Left forelimb (tissue), 1 donor: ENCODE measurements around the gene ZNF718.
"Not testable (repeated sequence)": the region's sequence is repeated elsewhere in the genome, so short reads cannot be mapped to it uniquely, and the experiment has no call there.

ENCODE experiments used
- DNase-seq: peaks from one replicate; pipeline ENCODE4 v3.0.0-alpha.2; 2018; ENCODE audit warnings: low spot score

ZNF718 gene

DNA sequence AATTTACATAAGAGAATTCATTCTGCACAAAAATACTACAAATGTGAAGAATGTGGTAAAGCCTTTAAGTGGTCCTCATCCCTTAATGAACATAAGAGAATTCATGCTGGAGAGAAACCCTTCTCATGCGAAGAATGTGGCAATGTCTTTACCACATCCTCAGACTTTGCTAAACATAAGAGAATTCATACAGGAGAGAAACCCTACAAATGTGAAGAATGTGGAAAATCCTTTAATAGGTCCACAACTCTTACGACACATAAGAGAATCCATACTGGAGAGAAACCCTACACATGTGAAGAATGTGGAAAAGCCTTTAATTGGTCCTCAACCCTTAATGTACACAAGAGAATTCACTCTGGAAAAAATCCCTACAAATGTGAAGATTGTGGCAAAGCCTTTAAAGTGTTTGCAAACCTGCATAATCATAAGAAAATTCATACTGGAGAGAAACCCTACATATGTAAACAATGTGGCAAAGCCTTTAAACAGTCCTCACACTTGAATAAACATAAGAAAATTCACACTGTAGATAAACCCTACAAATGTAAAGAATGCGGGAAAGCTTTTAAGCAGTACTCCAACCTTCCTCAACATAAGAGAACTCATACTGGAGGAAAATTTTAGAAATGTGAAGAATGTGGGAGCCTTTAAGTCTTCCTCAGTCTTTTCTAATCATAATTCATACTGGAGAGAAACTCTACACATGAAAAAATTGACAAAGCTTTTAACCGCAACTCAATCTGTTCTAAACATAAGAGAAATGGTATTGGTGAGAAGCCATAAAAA, 37.4 kb downstream of the ZNF718 start:
- no peak for DNase-seq

DNA sequence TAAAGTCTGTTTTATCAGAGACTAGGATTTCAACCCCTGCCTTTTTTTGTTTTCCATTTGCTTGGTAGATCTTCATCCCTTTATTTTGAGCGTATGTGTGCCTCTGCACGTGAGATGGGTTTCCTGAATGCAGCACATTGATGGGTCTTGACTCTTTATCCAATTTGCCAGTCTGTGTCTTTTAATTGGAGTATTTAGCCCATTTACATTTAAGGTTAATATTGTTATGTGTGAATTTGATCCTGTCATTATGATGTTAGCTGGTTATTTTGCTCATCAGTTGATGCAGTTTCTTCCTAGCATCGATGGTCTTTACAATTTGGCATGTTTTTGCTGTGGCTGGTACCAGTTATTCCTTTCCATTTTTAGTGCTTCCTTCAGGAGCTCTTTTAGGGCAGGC, 45.3 kb downstream of the ZNF718 start:
- not testable (repeated sequence) for DNase-seq

DNA sequence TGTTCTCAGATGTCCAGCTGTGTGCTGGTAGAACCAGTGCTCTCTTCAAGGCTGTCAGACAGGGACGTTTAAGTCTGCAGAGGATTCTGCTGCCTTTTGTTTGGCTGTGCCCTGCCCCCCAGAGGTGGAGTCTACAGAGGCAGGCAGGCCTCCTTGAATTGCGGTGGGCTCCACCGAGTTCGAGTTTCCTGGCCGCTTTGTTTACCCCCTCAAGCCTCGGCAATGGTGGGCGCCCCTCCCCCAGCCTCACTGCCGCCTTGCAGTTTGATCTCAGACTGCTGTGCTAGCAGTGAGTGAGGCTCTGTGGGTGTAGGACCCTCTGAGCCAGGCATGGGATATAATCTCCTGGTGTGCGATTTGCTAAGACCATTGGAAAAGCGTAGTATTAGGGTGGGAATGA, 47.0 kb downstream of the ZNF718 start:
- DNase-seq, result not testable (repeated sequence)

DNA sequence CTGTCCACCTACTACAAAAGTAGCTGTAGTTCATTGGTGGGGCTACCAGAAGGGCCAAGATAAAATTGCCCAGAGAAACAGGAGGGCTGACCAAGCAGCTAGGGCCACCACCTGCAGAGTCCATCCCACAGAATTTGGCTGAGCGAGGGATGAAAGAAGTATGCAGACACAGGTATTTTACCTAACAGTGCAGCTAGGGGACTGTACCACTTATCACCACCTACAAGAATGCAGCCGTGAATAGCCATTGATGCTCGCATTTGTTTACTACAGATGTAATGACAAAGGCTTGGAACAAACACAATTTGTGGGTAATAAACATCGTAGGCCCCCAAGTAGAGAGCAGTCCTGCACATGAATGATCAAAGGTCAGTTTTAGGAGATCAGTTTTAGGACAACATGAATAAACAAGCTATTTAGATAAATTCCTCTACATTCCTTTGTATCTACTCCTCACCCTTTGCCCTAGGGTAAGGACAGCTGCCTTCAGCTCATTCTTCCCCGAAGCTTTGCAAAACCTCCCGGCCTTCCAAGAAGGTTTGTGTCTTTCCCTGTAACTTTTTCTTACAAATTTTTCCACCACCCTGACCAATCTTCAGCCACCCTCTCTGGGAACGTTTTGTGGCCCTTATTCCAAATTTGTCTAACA, 49.5 kb downstream of the ZNF718 start:
- DNase-seq, result no peak

DNA sequence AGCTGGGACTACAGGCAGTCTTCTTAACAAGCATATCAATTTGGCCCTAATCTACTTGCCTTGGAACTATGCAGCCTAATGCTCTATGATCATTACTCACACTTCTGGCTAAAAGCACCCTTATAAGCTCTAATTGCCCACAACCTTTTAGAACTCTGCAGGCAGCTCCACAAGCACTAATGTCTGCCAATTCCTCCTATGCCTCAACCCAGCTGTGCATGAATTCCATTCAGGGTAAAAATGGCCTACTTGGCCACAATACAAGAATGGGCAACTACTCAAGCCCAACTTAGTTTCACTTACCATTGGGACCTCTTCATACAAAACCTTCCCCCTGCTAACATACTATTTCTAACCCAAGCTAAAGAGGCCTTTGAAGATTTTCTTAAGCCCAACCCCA, 51.7 kb downstream of the ZNF718 start:
- DNase-seq, result no peak

DNA sequence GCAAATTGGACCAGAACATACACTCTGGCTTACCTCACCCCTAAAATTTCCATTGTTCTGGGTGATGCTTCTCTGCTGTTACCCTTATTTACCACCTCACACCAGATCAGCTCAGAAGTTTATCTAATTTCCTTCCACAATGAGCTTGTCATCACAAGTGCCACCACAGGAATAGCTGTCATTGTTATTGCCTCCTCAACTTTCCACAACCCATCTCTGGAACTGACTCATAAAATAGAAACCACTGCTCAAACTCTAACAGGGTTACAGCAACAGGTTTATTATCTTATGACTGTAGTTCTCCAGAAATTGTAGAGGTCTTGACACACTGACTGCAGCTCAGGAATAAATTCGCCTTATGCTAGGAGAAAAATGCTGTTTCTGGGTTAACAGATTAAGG, 52.7 kb downstream of the ZNF718 start:
- no peak for DNase-seq

DNA sequence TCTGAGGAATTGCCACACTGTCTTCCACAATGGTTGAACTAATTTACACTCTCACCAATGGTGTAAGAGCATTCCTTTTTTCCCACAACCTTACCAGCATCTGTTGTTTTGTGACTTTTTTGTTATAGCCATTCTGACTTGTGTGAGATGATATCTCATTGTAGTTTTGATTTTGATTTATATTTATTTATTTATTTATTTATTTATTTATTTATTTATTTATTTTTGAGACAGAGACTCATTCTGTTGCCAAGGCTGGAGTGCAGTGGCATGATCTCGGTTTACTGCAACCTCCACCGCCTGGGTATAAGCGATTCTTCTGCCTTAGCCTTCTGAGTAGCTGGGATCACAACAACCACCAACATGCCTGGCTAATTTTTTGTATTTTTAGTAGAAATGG, 57.9 kb downstream of the ZNF718 start:
- DNase-seq, result not testable (repeated sequence)

DNA sequence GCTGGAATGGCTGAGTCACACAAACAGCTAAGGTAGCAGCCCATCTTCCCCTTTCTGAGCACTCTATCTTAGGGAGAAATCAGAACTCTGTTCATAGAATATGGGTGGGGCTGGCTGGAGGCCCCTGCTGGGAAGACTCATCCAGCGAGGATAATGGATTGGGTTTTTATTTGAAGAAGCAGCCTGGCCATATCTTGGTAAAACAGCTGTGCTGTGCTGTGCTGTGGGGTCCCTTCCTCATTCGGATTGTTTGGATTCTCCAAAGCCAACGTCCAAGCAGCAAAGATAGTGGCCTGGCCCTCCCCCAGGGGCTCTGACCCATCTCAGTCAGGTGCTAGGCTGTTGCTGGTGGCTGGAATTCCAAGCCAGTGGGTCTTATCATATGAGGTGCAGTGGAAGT, 63.8 kb downstream of the ZNF718 start:
- no peak for DNase-seq

DNA sequence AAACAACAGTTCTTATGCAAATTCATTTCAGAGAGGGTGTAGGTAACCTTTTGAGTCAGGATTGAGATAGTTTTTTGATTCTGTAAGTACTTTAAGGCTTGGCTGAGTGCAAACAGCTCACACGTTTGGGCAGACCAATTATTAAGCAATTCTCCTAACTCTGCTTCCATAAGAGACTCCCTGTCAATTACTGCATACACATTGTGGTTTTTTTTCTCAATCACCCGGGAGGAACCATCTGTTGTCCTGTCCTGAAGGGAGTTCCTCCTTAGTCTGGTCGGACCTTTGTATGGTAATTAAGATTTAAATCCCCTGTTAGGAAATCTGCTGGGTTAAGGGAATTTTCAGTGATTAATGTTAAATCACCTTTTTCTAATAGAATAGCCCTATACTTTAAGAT, 70.9 kb downstream of the ZNF718 start:
- DNase-seq, result not testable (repeated sequence)

DNA sequence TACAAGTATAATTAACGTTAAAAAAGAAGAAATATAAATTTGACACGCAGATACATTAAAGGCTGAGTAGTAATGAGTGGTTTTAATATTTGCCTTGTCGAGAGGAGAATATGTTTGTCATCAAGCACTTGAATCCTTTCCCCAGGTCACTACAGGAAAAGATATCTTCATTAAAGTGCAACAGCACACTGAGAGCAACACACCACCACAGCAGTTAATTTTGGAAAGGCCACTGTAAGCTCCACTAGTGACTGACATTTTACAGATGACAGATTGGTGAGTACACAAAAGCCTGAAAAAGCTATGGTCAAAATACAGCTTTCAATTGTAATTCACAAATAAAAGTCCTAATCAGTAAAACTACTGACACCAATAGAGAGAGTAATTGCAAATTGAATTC, 76.6 kb downstream of the ZNF718 start:
- no peak for DNase-seq

DNA sequence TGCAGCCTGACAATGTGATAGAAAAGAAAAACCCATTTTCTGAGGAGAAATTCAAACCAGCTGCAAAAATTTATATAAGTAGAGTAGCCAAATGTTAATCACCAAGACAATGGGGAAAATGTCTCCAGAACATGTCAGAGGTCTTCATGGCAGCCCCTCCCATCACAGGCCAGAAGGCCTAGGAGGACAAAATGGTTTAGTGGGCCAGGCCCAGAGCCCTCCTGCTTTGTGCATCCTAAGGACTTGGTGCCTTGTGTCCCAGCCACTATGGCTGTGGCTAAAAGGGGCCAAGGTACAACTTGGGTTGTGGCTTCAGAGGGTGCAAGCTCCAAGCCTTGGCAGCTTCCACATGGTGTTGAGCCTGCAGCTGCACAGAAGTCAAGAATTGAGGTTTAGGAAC, 78.5 kb downstream of the ZNF718 start:
- DNase-seq, result not testable (repeated sequence)

DNA sequence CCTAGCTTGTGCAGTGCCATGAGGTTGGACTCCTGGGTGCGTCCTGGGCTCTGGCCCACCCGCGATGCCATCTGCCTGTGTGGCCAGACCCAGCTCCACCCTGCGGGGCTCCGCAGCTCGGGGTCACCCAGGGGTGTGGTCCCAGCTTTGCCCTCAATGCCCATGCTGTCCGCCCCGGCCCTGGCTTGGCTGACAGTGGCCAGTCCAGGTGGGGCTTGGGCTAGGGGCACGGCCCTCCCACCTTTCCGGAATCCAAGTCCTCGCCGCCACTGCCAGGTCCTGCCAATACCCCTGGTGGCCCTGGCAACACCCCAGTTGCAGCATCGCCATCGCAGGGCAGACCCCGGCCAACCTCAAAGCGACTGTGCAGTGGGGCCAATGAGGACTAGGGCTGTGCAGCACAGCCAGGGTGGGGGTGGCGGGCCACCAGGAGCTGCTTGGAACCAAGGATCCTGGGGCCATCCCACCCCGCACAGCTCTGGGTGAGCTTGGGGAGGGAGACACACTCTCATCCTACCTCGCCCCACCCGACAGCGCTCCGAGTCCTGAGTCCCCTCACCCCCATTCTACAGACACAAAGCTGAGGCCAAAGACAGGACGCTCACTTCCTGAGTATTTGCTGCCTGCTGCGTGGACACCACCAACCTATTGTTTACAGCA, 80.9 kb downstream of the ZNF718 start:
- DNase-seq, result no peak

DNA sequence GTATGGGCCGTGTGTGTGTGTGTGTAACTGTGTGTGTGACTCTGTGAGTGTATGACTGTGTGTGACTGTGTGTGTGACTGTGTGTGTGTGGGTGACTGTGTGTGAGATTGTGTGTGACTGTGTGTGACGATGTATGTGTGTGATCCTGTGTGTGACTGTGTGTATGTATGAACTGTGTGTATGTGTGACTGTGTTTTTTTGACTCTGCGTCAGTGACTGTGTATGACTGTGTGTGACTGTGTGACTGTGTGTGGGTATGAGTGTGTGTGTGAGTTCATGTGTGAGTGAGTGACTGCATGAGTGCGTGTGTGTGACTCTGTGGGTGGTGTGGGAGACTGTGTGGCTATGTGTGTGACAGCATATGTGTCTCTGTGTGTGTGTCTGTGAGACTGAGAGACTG, 81.8 kb downstream of the ZNF718 start:
- no peak for DNase-seq

DNA sequence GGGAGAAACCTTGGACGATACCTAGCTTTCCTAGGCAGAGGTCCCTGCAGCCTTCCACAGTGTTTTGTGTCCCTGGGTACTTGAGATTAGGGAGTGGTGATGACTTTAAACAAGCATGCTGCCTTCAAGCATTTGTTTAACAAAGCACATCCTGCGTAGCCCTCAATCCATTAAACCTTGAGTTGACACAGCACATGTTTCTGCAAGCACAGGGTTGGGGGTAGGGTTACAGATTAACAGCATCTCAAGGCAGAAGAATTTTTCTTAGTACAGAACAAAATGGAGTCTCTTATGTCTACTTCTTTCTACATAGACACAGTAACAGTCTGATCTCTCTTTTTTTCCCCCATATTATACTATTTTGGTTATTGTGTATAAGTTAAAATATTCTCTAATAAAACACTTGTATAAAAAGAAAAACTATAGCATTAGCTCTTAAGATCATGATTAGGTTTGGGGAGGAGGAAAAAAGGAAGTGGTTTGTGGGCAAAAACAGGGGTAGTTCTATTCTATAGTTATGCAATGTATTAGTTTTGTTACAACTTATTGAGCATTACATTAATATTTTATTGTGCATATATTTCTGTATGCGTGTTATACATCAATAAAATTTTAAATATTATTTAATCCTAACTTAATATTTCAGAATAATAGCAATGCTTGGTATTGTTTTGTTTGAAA, 84.3 kb downstream of the ZNF718 start:
- not testable (repeated sequence) for DNase-seq

DNA sequence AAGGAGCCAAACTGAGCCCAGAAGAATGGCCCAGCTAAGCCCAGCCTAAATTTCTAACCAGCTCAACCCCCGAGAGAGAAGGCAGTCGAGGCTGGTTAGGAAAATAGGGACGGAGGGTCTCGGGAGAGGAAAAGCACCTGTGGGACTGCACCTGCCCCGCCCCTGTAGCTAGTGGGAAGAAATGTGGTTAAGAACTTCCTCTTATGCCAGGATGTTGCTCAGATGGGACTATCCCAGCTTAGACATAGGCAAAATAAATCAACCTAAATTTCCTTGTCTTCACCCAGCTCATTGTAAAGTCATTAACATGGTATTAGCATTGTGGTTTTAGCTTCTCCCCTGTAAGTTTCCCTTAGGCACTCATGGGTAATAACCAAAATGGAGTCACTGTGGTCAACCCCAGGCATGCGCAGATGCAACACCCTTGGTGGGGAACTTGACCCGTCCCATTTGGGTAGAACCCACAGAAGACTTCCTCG, 86.8 kb downstream of the ZNF718 start:
- DNase-seq, result no peak

DNA sequence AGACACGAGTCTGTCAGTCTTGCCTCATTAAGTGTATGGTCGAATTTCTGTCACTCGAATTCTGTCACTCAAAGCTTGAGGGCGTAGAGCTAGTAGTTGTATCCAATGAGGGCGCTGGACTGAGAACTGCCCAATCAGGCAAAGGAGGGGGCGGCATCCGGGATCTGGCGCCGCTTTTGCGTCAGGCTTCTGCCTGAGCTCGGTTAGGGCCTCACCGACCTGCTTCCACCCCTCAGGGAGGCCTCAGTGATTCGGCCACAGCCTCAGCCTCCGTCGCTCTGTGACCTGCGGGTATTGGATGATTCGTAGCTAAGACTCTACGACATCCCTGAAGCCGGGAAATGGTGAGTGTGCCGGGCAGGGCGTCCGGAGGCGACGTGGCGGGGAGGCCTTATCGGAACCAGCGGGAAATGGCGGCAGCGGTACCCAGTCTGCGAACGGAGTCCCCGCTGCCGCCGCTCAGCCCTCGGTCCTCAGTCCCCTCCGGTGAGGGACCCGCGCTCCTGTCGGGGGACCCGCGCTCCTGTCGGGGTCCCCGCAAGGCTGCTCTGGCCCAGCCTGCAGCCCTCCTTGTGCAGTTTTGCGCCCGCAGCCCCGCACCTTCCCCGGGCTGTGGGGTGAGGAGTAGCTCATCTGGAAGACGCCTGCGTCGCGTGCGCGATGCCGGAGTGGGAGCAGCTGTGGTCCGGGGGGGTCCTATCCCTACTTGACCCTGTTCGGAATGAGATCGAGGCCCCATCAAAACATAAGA, 88.3 kb downstream of the ZNF718 start:
- peak; percentile 86 for DNase-seq

DNA sequence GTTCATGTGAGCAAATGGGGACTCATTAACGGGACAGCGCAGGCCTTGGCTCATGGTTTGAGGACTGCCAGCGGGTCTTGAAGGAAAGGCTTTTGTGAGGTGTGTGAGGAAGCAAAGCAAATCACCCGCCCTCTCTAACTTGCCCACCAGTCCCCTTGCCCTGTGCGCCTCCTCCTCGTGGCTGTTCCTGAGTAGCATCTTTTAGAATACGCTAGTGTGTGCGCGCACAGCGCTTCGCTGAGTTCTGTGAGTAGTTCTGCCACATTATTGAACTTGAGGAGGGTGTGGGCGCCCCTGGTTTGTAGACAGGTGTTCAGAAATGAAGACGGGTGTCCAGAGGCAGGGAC, 88.9 kb downstream of the ZNF718 start:
- not testable (repeated sequence) for DNase-seq
